GM19238 (cell line): ENCODE results near the gene CLCN7.

Experiments
- DNase-seq: peaks from one replicate; pipeline ENCODE4 v3.0.0; 2011; ENCODE audit warnings: low spot score; ENCODE audit not compliant: insufficient read length

Gene CLCN7

GRCh38 chr16:1465567-1465915 lies 9.3 kb downstream of the CLCN7 start:
- no peak for DNase-seq

- DNase-seq = no peak
Observed at GRCh38 chr16:1464894-1465566, 9.8 kb downstream of the CLCN7 start.

GRCh38 chr16:1464196-1464893 lies 10.5 kb downstream of the CLCN7 start:
- DNase-seq = no peak

GRCh38 chr16:1461146-1461545 lies 13.7 kb downstream of the CLCN7 start:
- no peak for DNase-seq

GRCh38 chr16:1460602-1461138 lies 14.2 kb downstream of the CLCN7 start:
- no peak for DNase-seq

GRCh38 chr16:1459967-1460366 lies 14.9 kb downstream of the CLCN7 start:
- no peak for DNase-seq

GRCh38 chr16:1458977-1459341 lies 15.9 kb downstream of the CLCN7 start:
- DNase-seq = peak; percentile 78

- DNase-seq = no peak
Observed at GRCh38 chr16:1458336-1458976, 16.4 kb downstream of the CLCN7 start.

GRCh38 chr16:1457489-1458245 lies 17.2 kb downstream of the CLCN7 start:
- no peak for DNase-seq

- DNase-seq = no peak
Observed at GRCh38 chr16:1456951-1457350, 17.9 kb downstream of the CLCN7 start.

GRCh38 chr16:1455190-1456171 lies 19.3 kb downstream of the CLCN7 start:
- DNase-seq = no peak

- DNase-seq = no peak
Observed at GRCh38 chr16:1454561-1454960, 20.3 kb downstream of the CLCN7 start.

- DNase-seq = no peak
Observed at GRCh38 chr16:1453316-1453715, 21.5 kb downstream of the CLCN7 start.

- no peak for DNase-seq
Observed at GRCh38 chr16:1452530-1452929, 22.3 kb downstream of the CLCN7 start.

GRCh38 chr16:1451702-1452392 lies 23.0 kb downstream of the CLCN7 start:
- DNase-seq = no peak

GRCh38 chr16:1450841-1451240 lies 24.0 kb downstream of the CLCN7 start:
- no peak for DNase-seq

- no peak for DNase-seq
Observed at GRCh38 chr16:1450218-1450617, 24.6 kb downstream of the CLCN7 start.

- no peak for DNase-seq
Observed at GRCh38 chr16:1449201-1449788, 25.5 kb downstream of the CLCN7 start.

GRCh38 chr16:1448536-1449116 lies 26.2 kb downstream of the CLCN7 start:
- DNase-seq = no peak
